A172 (cell line): ENCODE measurements around the gene TXNRD2. TPM values are rescaled to one million over a fixed set of nuclear protein-coding genes. Genes with fewer than 3 reads are reported as not detected.

Source experiments
- DNase-seq: peaks from one replicate; pipeline ENCODE4 v3.0.0-alpha.2; 2015; ENCODE audit warnings: low spot score
- total RNA-seq: library from RNA; depleted of rRNA; stranded (reverse); fragments of >200 nt; shearing (Covaris generic); gene quantifications from 2 replicates; pipeline ENCODE4 v1.2.3, GENCODE V29; 2014; rRNA removed

The TXNRD2 gene
- total RNA-seq: 112 and 114 TPM in 2 replicates

DNA sequence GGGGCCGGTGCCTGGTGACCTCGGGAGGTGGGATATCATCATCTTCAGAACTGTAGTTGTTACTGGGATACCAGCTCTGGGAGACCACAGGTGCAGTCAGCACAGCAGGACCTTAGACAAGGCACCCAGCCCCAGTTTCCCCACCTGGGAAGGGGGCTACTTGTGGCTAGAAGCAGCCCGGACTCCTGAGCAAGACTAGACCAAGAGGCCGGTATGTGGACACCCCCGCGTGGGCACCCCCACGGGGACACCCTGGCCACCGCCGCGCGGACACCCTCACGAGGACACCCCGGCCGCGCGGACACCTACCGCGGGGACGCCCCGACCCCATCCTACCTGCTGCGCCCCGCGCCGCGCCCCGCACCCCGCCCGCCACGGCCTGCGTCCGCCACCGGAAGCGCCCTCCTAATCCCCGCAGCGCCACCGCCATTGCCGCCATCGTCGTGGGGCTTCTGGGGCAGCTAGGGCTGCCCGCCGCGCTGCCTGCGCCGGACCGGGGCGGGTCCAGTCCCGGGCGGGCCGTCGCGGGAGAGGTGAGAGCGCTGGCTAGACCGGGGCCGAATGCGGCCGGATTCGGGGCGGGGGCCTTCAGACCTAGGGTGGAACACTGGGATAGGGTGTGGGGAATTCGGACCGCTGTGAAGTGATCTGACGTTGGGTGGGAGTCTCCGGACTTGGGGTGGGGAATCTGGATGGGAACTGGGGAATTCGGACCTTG lies at the start of gene TXNRD2, which contains the start of gene COMT:
TXNRD2 (minus strand) TSS at position 454 of the 718 bp plus-strand sequence; CDS start at position 439, 15 bp downstream.
COMT (plus strand) TSS at position 408 of the 718 bp plus-strand sequence. CDS start 20,755 bp downstream, outside the sequence.
- DNase-seq: no peak

DNA sequence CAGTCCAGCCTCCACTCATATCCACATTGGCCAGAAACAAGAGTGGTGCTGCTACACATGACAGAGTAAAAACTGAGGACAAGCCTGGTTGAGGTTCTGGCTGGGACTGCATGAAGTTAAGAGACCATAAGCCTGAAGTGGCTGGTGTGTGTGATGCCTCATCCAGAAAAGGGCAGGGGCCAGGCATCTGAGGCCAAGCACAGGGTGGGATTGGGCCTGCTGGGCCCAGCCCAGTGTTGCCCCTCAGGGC lies 49.7 kb upstream of the TXNRD2 start:
- no peak for DNase-seq

DNA sequence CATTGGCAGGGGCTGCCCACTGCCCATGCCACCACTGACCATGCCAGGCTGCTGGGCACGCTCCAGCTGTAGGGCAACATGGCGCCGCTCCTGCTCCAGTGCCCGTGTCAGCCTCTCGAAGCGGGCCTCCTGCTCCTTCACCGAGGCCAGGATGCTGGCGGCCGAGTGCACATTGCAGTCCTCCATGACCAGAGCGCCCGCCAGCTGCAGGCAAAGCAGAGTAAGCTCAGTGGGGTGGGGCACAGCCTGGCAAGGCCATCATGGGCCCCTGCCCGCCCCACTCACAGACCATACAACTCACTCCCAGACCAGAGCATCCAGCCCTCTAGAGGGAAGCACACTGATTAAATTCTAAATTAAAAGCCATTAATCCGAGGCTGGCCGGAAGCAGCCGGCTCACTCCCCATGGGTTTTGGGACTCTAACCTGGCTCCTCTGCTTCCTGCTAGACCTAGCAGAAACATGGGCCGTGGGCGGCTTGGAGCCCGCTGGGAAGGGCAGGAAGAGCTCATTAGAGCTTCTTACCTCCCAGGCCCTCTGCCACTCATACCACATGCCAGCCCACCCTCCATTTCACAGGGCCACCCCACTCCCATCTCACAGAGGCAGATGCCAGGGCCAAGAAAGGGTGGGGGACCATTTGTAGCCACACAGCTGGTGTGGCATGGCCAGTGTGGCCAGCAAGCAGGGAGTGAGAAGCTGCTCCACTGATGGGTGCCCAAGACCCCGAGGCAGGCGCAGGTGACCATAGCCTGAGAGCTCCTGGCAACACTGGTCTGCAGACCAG lies 49.2 kb upstream of the TXNRD2 start:
- DNase-seq: no peak

GRCh38 chr22:19990188-19990587 lies 48.6 kb upstream of the TXNRD2 start:
- DNase-seq: no peak

GRCh38 chr22:19989725-19990067 lies 48.1 kb upstream of the TXNRD2 start:
- no peak for DNase-seq

GRCh38 chr22:19988965-19989724 lies 47.5 kb upstream of the TXNRD2 start:
- no peak for DNase-seq

- DNase-seq: no peak
Observed at GRCh38 chr22:19988331-19988808, 46.8 kb upstream of the TXNRD2 start.

DNA sequence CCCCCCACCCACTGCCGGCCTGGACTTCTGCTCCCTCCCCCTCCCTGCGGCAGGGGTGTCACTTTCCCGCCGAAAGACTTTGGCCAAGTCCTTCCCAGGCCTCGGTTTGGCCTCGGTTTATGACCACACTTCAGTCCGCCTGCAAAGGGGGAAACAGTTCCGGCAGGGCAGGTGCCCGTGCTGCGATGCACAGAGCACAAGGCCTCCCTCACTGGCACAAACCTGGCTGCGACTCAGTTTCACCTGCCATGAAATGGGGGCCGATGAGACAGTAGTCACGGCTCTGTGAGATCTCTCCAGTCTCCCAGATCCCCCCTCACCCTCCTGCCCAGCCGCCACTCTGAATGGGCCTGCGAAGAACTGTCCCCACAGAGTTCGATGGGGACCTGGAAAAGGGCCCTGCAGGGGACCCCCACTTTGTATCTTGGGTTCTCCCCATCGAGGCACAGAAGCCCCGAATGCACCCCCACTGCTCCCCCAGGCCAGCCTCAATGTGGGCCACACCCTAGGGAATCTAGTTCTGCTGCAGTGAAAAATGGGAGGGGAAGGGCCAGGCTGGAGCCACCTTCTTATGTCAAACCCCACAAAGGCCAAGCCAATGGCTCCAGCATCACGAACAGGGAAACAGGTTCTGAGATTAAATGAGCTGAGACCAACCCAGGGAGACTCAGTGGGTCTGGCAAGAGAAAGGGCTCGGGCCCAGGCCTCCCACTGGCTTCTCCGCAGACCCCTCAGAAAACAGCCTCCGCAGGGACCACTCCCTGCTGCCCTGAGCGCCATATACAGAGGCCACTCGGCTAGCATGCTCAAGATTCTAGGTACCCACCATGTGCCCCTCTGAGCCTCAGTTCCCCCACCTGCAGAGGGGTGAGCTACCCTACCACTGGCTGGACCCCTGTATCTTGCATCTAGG lies 46.0 kb upstream of the TXNRD2 start:
- DNase-seq: no peak

- DNase-seq: peak; percentile 60
Observed at GRCh38 chr22:19986410-19987341, 45.1 kb upstream of the TXNRD2 start.

DNA sequence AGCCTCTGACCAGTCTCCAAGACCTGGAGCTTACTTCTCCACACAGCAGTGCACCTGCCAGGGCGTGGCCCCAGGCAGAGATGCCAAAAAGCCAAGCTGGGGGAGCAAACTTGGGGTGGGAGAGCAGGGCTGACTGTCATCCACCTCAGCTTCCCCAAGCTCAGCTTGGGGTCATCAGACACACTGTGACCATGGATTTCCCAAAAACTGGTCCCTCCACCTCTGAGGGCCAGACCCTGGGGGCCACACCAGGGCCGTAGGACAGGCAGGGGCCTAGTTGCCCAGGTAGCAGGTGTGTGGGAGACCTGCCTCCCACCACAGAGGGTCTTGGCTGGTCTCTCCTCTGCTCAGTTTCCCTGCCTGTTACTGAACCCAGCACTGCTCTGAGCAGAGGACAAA lies 44.4 kb upstream of the TXNRD2 start:
- no peak for DNase-seq

- no peak for DNase-seq
Observed at GRCh38 chr22:19984851-19985811, 43.5 kb upstream of the TXNRD2 start.

DNA sequence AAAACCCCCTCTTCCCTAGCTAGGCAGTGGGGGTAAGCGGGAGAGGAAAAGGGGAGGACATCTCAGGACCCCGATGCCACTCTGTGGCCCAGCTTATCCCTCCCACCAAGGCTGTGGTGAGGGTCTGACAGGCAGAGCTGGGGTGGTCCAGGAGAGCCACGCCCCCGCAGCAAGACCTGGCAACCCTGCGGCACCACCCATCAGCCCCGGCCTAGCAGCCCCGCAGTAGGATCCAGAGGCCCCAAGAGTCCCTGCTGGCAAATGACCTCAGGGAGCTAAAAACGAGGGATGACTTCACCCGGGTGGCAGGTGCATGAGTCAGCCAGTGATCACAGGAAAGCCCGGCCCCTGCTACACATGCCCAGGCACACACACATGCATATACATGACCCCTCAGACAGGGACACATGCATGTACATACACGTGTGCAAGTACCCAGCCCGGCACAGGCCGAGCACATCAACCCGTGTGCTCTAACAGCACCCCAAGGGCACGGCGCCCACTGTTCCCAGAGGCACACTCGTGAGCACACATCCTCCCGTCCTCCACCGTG lies 42.7 kb upstream of the TXNRD2 start:
- peak; percentile 73 for DNase-seq

DNA sequence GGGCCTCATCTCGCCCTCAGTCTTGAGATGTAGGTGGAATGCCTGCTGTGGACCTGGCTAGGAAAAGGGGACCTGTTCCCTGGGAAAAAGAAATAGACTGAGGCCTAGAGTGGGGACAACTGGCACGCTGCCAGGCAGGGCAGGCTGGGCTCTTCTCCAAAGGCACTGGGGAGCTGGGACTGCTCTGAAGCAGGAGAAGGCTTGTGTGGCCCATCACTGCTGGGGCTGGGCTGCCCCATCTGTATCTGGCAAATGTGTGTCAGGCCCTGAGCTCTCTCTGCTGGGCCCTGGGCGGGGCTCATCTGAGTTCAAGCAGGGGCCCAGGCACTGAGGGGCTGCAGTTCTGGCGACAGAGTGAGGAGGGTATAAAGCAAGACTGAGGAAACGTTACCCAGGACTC lies 42.1 kb upstream of the TXNRD2 start:
- DNase-seq: no peak

DNA sequence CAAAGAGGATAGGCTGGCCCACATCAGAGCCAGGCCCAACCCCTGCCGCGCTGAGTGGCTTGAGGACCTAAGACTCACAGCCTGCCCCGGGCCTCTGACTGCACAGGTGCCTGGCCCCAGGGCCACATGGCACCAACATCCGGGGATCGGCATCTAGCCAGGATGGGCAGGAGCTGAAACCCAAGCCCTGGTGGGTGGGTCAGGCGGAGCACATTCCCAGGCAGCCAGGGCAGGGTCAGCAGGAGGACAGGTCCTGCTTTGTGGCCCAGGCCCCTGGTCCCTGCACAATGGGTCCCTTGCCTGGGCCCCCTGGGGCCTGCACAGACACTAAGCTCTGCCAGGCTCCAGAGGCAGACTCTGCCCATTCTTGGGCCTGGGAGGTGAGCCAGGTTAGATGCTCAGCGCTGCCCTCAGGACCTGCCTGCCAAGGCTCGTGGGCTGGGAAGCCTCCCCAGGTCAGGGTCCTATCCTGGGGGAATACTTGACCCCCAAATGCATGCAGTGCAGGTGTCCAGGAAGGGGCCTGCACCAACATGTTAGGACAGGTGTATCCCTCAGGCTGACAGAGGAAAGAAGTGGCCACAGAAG lies 41.5 kb upstream of the TXNRD2 start:
- no peak for DNase-seq

DNA sequence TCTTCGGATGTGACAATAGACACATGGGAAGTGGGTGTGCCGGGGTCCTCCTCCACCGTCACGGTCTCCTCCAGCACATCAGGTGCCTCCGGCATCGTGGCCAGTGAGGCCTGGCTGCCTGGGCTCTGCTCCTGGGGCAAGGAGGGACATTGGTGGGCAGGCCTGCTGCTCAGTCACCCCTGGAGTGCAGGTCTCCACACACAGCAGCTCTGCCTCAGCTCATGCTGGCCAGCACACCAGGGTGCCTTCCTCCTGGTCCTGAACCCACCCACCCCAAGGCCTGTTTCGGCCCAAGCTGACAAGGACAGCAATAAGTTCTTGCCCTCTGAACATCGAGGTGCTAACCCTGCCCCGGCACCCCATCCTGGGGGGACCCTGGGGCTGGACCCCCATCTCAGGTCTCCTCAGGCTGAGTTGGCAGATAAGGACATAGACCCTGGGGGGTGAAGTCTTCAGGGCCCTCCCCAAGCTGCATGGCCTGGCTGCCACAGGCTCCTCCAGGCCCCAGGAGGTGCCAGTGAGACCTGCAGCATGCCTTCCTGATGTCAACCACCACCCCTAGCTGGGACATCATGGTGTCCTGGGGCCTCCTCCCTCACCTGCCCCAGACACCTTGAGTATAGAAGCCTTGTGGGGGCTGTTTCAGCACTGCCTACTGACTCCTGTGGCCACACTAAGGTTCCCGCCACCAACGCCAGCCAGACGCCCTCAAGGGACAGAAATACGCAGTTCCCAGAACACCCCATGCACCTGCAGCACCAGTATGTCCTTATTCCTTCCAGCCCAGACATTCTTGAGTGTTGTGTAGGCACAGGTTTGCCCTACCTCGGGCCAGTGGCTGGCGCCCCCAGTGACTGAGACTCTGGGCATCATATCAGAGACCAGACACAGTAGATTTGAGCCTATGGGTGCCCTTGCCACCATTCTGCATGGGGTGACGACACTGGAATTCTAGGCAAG lies 40.6 kb upstream of the TXNRD2 start:
- no peak for DNase-seq

DNA sequence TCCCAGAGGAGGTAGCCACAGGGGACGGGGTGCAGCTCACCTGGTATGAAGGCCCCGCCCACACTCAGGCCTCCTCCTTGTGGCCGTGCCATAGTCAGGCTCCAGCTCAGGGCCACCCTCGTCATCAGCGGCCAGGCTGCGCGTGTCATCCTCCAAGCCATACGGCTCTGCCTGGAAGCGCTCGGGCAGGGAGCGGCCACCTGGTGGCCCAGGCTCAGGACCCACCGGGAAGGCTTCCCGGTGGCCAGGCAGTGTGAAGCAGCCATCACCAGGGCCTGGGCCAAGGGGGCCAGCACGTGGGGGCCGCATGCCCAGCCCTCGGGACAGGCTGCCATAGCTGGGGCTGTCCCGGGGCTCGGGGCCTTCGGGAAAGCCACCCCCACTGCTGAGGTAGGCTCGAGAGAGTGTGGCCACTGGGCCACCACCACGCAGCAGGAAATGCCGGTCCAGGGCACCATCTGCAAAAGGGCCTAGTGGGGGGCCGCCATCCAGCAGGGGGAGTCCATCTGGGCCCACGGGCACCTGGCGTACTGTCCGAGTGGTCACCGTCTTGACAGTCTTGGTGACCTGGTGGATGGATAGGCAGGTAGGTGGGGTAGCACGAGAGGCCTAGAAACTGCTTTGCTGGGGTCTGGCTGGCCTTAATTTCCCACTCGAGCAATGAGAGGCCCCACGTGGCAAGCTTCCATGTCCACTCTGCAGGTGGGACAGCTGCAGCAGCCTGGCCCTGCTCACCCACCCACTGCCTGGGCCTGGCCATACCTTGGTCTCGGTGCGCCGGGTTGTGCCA lies 39.7 kb upstream of the TXNRD2 start:
- no peak for DNase-seq
